RWPE2 (cell line): ENCODE data around the gene CCT6B.
"Not testable (repeated sequence)": the region's sequence is repeated elsewhere in the genome, so short reads cannot be mapped to it uniquely, and the experiment has no call there.

Experiments
- ATAC-seq: fragments of 200-7000 bp; cut with Tn5 transposase; 3 replicates; pipeline ENCODE4 v1.9.1; 2021; ENCODE audit warnings: low read depth
- DNase-seq: peaks from one replicate; pipeline ENCODE4 v3.0.0-alpha.2; 2020; ENCODE audit warnings: low spot score
- H3K27ac ChIP-seq: fragments of 450-650 bp; 2 replicates; pipeline ENCODE4 v1.5.1; 2017; ENCODE audit warnings: mild to moderate bottlenecking; ENCODE audit not compliant: poor library complexity, severe bottlenecking
- H3K27me3 ChIP-seq: fragments of 250-450 bp; sonication (Bioruptor Pico); 2 replicates; pipeline ENCODE4 v1.5.1; 2021; ENCODE audit warnings: mild to moderate bottlenecking, moderate library complexity; ENCODE audit not compliant: insufficient read depth, poor library complexity, severe bottlenecking
- H3K36me3 ChIP-seq: fragments of 250-450 bp; sonication (Bioruptor Pico); 2 replicates; pipeline ENCODE4 v1.5.1; 2020; ENCODE audit warnings: low read depth, mild to moderate bottlenecking, moderate library complexity
- H3K4me1 ChIP-seq: fragments of 250-450 bp; sonication (Bioruptor Pico); 2 replicates; pipeline ENCODE4 v1.5.1; 2021; ENCODE audit warnings: mild to moderate bottlenecking, moderate library complexity; ENCODE audit not compliant: insufficient read depth, poor library complexity, severe bottlenecking
- H3K4me3 ChIP-seq: fragments of 250-450 bp; sonication (Bioruptor Pico); 2 replicates; pipeline ENCODE4 v1.5.1; 2021; ENCODE audit warnings: mild to moderate bottlenecking, moderate library complexity; ENCODE audit not compliant: severe bottlenecking
- H3K9me3 ChIP-seq: fragments of 250-450 bp; sonication (Bioruptor Pico); 2 replicates; pipeline ENCODE4 v1.5.1; 2021; ENCODE audit warnings: mild to moderate bottlenecking, moderate library complexity; ENCODE audit not compliant: severe bottlenecking
- CTCF ChIP-seq: fragments of 450-650 bp; IDR thresholded peaks from one replicate; pipeline ENCODE4 v1.5.1; 2017; ENCODE audit warnings: mild to moderate bottlenecking, moderate library complexity; ENCODE audit not compliant: poor library complexity, severe bottlenecking

Gene CCT6B

GRCh38 chr17:35003778-35004177 is 42.5 kb upstream of the CCT6B start:
- TF ChIP-seq CTCF, result no peak
- no peak overlapping the region for H3K27ac ChIP-seq
- peaks cover 34% of the 10 kb centered on the region for H3K36me3 ChIP-seq
- no peaks in the 10 kb centered on the region for H3K9me3 ChIP-seq
- no peak overlapping the region for H3K4me3 ChIP-seq
- DNase-seq (no peak), ATAC-seq (no peak)
- no peaks in the 10 kb centered on the region for H3K27me3 ChIP-seq
- H3K4me1 ChIP-seq, result no peaks in the 10 kb centered on the region

GRCh38 chr17:35002876-35003551 is 41.8 kb upstream of the CCT6B start:
- no peak for TF ChIP-seq CTCF
- H3K27me3 ChIP-seq, result no peaks in the 10 kb centered on the region
- H3K4me1 ChIP-seq, result no peaks in the 10 kb centered on the region
- no peak overlapping the region for H3K4me3 ChIP-seq
- H3K36me3 ChIP-seq, result peaks cover 38% of the 10 kb centered on the region
- H3K9me3 ChIP-seq, result no peaks in the 10 kb centered on the region
- no peak for ATAC-seq
- no peak overlapping the region for H3K27ac ChIP-seq
- no peak for DNase-seq

GRCh38 chr17:35001549-35001948 is 40.3 kb upstream of the CCT6B start:
- Histone ChIP-seq H3K27me3 (no peaks in the 10 kb centered on the region), H3K9me3 (no peaks in the 10 kb centered on the region), H3K27ac (no peak overlapping the region), H3K36me3 (peaks cover 52% of the 10 kb centered on the region), H3K4me3 (no peak overlapping the region), H3K4me1 (no peaks in the 10 kb centered on the region)
- ATAC-seq (no peak), DNase-seq (no peak)
- TF ChIP-seq CTCF, result no peak

- not testable (repeated sequence) for H3K27ac ChIP-seq, ATAC-seq, DNase-seq
These were observed 39.7 kb upstream of the CCT6B start for GRCh38 chr17:35000965-35001364.

GRCh38 chr17:34999456-34999855 is 38.2 kb upstream of the CCT6B start:
- no peaks in the 10 kb centered on the region for H3K9me3 ChIP-seq
- H3K4me3 ChIP-seq, result no peak overlapping the region
- H3K36me3 ChIP-seq, result peaks cover 72% of the 10 kb centered on the region
- DNase-seq (no peak), ATAC-seq (no peak)
- H3K4me1 ChIP-seq, result no peaks in the 10 kb centered on the region
- H3K27me3 ChIP-seq, result no peaks in the 10 kb centered on the region
- TF ChIP-seq CTCF, result no peak
- H3K27ac ChIP-seq, result no peak overlapping the region

More at GRCh38 chr17:35000965-35001364, 39.7 kb upstream of the CCT6B start:
- not testable (repeated sequence) for H3K9me3 ChIP-seq, H3K4me1 ChIP-seq, H3K4me3 ChIP-seq, H3K27me3 ChIP-seq
- H3K36me3 ChIP-seq, result peaks cover 58% of the 10 kb centered on the region
